K562 (cell line): ENCODE results near the gene PRF1. TPM values are rescaled to one million over a fixed set of nuclear protein-coding genes. Genes with fewer than 3 reads are reported as not detected.

Experiments
- ASH1L ChIP-seq: fragments of 450-650 bp; IDR thresholded peaks from 2 replicates; pipeline ENCODE4 v1.6.1; 2018; ENCODE audit warnings: borderline replicate concordance, mild to moderate bottlenecking, low read depth; ENCODE audit not compliant: partially characterized antibody
- BDP1 ChIP-seq: IDR thresholded peaks from 3 replicates; pipeline ENCODE4 v1.6.1; 2011; ENCODE audit not compliant: insufficient read length, insufficient read depth
- CBX1 ChIP-seq: sonication (generic); IDR thresholded peaks from 2 replicates; pipeline ENCODE4 v1.6.1; 2016; ENCODE audit warnings: antibody characterized with exemption, low read depth, mild to moderate bottlenecking
- CEBPG ChIP-seq, 3 experiments: fragments of 200-800 bp in 1 of 3; sonication (Bioruptor generic) in 1 of 3; sonication (generic) in 1 of 3; formaldehyde crosslinking in 1 of 3; IDR thresholded peaks in 2 of 3; conservative IDR thresholded peaks in 1 of 3; 2 replicates each; pipeline versions ENCODE4 v1.6.1 to v1.8.0; 2016 to 2022; ENCODE audit warnings: missing compliant biosample characterization in 2 of 3, missing genetic modification characterization in 2 of 3, mild to moderate bottlenecking in 1 of 3, missing genetic modification reagents in 1 of 3
- CHD1 ChIP-seq: fragments of 200-600 bp; sonication (generic); IDR thresholded peaks from one replicate; pipeline ENCODE4 v1.6.1; 2012; ENCODE audit warnings: mild to moderate bottlenecking, moderate library complexity, low read length, inconsistent platforms
- COPS2 ChIP-seq: fragments of 450-650 bp; conservative IDR thresholded peaks from 2 replicates; pipeline ENCODE4 v1.6.1; 2016; ENCODE audit warnings: mild to moderate bottlenecking, moderate library complexity
- FOXK2 ChIP-seq, 2 experiments: fragments of 450-650 bp; IDR thresholded peaks in 1 of 2; conservative IDR thresholded peaks in 1 of 2; 2 replicates each; pipeline ENCODE4 v1.6.1; 2016; ENCODE audit warnings: low read depth in 2 of 2, mild to moderate bottlenecking in 1 of 2
- GMEB1 ChIP-seq: fragments of 250-450 bp; sonication (Bioruptor Pico); IDR thresholded peaks from 2 replicates; pipeline ENCODE4 v1.4.0; 2020; ENCODE audit warnings: mild to moderate bottlenecking
- GTF2F1 ChIP-seq: IDR thresholded peaks from 2 replicates; pipeline ENCODE4 v1.6.1; 2011; ENCODE audit warnings: low read depth, low read length, improper control_type of control experiment
- NCOA4 ChIP-seq: fragments of 450-650 bp; IDR thresholded peaks from 2 replicates; pipeline ENCODE4 v1.6.1; 2018; ENCODE audit warnings: mild to moderate bottlenecking; ENCODE audit not compliant: partially characterized antibody
- PTRF ChIP-seq: fragments of 450-650 bp; IDR thresholded peaks from 2 replicates; pipeline ENCODE4 v1.6.1; 2016; ENCODE audit warnings: mild to moderate bottlenecking, missing genetic modification characterization, missing compliant biosample characterization
- PTTG1 ChIP-seq: fragments of 450-650 bp; IDR thresholded peaks from 2 replicates; pipeline ENCODE4 v1.6.1; 2016; ENCODE audit warnings: low read depth, mild to moderate bottlenecking, missing genetic modification characterization, missing compliant biosample characterization
- STAG1 ChIP-seq: sonication (generic); formaldehyde crosslinking; IDR thresholded peaks from 2 replicates; pipeline ENCODE4 v1.5.0; 2020; ENCODE audit warnings: missing genetic modification reagents, borderline replicate concordance
- TCF3 ChIP-seq: sonication (generic); formaldehyde crosslinking; IDR thresholded peaks from 2 replicates; pipeline ENCODE4 v1.4.0; 2020; ENCODE audit warnings: mild to moderate bottlenecking, missing genetic modification reagents
- ZBTB49 ChIP-seq: sonication (generic); formaldehyde crosslinking; IDR thresholded peaks from 2 replicates; pipeline ENCODE4 v1.8.0; 2022; ENCODE audit warnings: missing genetic modification reagents, mild to moderate bottlenecking, borderline replicate concordance
- ZFPM2 ChIP-seq: fragments of 250-450 bp; sonication (Bioruptor Pico); IDR thresholded peaks from 2 replicates; pipeline ENCODE4 v1.5.1; 2022; ENCODE audit warnings: mild to moderate bottlenecking
- ZNF175 ChIP-seq: fragments of 200-800 bp; sonication (Bioruptor generic); IDR thresholded peaks from 2 replicates; pipeline ENCODE4 v1.6.1; 2016; ENCODE audit warnings: low read depth, mild to moderate bottlenecking, missing genetic modification characterization, missing compliant biosample characterization
- ZNF280B ChIP-seq: fragments of 250-450 bp; sonication (Bioruptor Pico); IDR thresholded peaks from 2 replicates; pipeline ENCODE4 v1.5.1; 2021; ENCODE audit warnings: mild to moderate bottlenecking
- polyA plus RNA-seq, 8 experiments: library from polyadenylated mRNA; depleted of rRNA in 4 of 8; stranded (reverse) in 5 of 8; unstranded in 3 of 8; fragments of >200 nt; fragmentation: Nextera tagmentation in 2 of 8; fragmentation: Illumina TruSeq in 1 of 8; extraction: Ambion mirVana in 2 of 8; extraction: Trizol in 1 of 8; gene quantifications; 2 replicates each; pipeline versions ENCODE4 v1.2.1 to v1.2.3, GENCODE V29; 2011 to 2014; ENCODE audit warnings: inconsistent platforms in 1 of 8, missing spikeins in 1 of 8
- total RNA-seq, 7 experiments: library from RNA; depleted of rRNA in 6 of 7; stranded (reverse); fragments of >200 nt in 6 of 7; fragmentation: Illumina TruSeq in 2 of 7; extraction: Trizol in 2 of 7; gene quantifications; 2 replicates each; pipeline versions ENCODE4 v1.2.1 to v1.2.3, GENCODE V29; 2011 to 2021; ENCODE audit warnings: low replicate concordance in 1 of 7
- TF ChIP-seq, protein P1 (sequence below): sonication (generic); formaldehyde crosslinking; IDR thresholded peaks from 2 replicates; pipeline ENCODE4 v1.5.0; 2020; ENCODE audit warnings: missing genetic modification reagents

Gene PRF1
- total and polyA plus RNA-seq, 9 of the 15 experiments (the other 6 are each of a cell fraction or from before 2014, with no cell fraction given) = 3.8 to 8.6 (median 6.3) TPM

DNA sequence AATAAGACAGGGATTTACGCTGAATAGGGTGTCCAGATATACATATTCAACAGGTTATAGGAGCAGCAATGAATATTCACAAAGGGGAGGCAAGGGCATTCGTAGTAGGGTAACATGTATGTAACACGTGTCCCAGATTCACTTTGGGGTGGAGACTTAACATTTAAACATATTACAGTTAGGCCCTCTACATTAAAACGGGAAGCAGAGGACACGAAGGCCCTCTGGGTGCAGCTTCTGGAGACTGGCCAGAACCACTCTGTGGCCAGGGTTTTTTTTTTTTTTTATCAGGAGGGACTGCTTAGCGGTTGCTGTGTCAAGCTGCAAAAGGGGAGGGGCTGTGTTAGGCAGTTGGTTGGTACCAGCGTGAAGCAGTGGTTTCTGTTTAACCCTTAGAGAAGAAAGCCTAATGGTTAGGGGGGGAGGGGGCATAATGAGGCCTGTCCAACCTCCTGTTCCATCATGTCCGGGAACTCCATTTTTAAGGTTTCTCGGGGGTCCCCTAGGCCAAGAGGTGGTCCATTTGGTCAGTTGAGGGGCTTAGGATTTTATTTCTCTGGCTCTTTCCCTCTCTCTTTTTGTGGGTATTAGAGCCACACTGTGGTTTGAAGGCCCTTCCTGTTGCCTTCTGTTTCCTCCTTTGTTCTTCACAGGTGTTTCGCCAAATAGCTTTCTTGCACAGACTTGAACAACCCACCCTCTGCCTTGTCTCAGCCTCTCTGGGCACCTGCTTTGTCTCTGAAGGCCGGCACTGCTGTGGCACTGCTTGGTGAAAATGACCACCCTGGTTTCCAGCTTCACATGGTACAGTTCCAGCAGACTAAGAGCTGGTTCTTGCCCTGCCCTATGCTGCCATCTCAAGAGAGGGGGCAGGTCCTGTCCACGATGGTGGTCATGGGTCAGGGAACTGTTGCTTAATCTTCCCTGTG, 26.4 kb downstream of the PRF1 start (continued):
- TF ChIP-seq FOXK2 (conservative IDR thresholded peaks at IDR 0.05 in 1 of 2, IDR thresholded peaks at IDR 0.05 in 1 of 2; ENCODE audit: low read depth in 2 of 2) (peak in 1 of 2 experiments; percentile 68; a peak in 2 of 4 replicates), CBX1 (peak; percentile 66; the same call in 1 of the 2 replicates), ZNF175 (CRISPR knock-in tag) (peak; percentile 73; the same call in 1 of the 2 replicates), PTTG1 (tag) (no peak), CHD1 (no peak), TCF3 (CRISPR knock-in tag) (0 out of 2 replicates have a peak, but pooled peaks have one; percentile 21), BDP1 (no peak), CEBPG (CRISPR knock-in tag; IDR thresholded peaks at IDR 0.05) (peak; percentile 61; the same call in 1 of the 2 replicates), CEBPG (tag; conservative IDR thresholded peaks at IDR 0.05 in 1 of 2, IDR thresholded peaks at IDR 0.05 in 1 of 2) (peak in 1 of 2 experiments; percentile 57; a peak in 1 of 4 replicates), NCOA4 (no peak), GMEB1 (CRISPR knock-in tag) (no peak), STAG1 (CRISPR knock-in tag) (no peak), COPS2 (no peak), PTRF (tag) (peak; percentile 61; the same call in 1 of the 2 replicates), ZNF280B (CRISPR knock-in tag) (no peak), GTF2F1 (no peak), ASH1L (no peak), ZBTB49 (CRISPR knock-in tag) (no peak), ZFPM2 (CRISPR knock-in tag) (no peak)
- TF ChIP-seq, protein P1, sequence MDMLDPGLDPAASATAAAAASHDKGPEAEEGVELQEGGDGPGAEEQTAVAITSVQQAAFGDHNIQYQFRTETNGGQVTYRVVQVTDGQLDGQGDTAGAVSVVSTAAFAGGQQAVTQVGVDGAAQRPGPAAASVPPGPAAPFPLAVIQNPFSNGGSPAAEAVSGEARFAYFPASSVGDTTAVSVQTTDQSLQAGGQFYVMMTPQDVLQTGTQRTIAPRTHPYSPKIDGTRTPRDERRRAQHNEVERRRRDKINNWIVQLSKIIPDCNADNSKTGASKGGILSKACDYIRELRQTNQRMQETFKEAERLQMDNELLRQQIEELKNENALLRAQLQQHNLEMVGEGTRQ (CRISPR knock-in tag) = no peak
